HG03060 (cell line): Measurements from ENCODE around the gene NDUFAF7.
"Not testable (repeated sequence)": the region's sequence is repeated elsewhere in the genome, so short reads cannot be mapped to it uniquely, and the experiment has no call there.

Experiments used
- ATAC-seq: cut with Tn5 transposase; IDR thresholded peaks from one replicate; pipeline ENCODE4 v1.9.1; 2021; ENCODE audit warnings: low read depth, moderate number of reproducible peaks; ENCODE audit not compliant: unreplicated experiment

Gene NDUFAF7

GRCh38 chr2:37211212-37211611 is 20.2 kb upstream of the NDUFAF7 start:
- no peak for ATAC-seq

DNA sequence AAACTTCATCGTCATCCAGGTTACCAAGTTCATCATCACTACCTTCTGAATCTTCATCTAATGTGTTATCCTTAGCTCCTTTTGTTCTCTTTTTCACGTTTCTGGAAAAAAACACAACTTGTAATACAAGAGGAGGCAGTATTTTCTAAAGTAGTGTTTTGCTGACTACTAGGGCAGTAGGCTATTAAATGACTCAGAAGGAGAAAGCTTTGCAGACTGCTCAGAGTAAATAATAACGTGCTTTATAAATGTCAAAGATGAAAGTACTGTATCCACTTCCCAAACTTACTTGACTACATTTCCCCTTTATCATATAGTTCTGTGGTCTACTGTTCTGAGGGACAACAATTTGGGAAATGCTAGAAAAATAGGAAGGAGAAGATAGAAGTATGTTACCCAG is 19.5 kb upstream of the NDUFAF7 start:
- no peak for ATAC-seq

- ATAC-seq = no peak
Measured at GRCh38 chr2:37215250-37215649, 16.2 kb upstream of the NDUFAF7 start.

- no peak for ATAC-seq
Measured at GRCh38 chr2:37219046-37219445, 12.4 kb upstream of the NDUFAF7 start.

DNA sequence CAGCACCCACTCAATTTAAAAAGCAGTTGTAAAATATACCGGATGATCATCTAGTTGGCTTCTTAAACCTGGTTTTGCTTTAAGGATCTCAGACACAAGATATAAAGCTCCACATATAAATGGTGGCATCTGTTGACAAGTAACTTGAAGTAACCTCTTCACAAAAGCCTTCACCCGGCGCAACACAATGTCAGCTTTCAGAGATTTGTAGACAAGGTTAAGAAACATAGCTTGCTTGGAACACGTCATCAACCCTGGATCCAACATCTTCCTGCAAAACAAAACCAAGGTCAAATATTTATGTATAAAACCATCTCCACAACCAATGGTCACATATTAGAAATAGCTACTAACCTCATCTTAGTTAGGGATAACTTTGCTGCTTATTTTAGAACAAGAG is 8.3 kb upstream of the NDUFAF7 start:
- ATAC-seq = no peak

DNA sequence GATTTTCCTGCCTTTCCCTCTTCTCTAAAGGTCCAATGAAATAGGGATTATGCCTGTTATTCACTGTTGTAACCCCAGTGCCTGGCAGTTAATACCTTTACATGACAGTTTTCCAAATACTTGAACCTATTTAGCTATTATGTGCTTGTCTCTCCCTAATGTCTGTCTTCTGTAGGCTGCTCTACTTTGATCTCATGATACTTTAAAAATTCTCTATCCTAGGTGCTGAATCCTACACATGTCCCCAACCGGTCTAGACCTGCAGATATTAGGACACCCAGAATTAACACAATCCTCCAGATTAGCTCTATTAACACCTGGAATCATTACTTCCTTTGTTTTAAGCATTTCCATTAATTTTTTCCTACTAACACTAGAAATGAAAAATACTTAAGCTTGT is 7.4 kb upstream of the NDUFAF7 start:
- ATAC-seq = no peak

GRCh38 chr2:37225129-37225528 is 6.3 kb upstream of the NDUFAF7 start:
- ATAC-seq = not testable (repeated sequence)

DNA sequence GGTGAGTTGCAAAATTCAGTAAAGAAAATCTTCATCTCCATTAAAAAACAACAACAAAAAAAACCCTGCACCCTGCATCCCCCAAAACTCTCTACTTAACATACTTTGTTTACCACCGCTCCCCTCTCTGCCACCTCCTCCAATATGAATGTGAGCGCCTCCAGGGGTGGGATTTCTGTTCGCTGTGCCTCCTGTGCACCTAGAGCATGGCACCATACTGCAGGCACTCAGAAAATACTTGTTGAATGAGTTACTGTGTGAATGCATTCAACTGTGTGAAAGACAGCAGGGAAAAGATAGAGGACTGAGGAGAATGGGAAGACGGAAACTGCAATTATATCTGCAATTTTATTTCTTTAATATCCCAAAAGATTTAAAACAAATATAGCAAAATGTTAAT is 4.6 kb upstream of the NDUFAF7 start:
- no peak for ATAC-seq

GRCh38 chr2:37228788-37229187 is 2.7 kb upstream of the NDUFAF7 start:
- no peak for ATAC-seq

DNA sequence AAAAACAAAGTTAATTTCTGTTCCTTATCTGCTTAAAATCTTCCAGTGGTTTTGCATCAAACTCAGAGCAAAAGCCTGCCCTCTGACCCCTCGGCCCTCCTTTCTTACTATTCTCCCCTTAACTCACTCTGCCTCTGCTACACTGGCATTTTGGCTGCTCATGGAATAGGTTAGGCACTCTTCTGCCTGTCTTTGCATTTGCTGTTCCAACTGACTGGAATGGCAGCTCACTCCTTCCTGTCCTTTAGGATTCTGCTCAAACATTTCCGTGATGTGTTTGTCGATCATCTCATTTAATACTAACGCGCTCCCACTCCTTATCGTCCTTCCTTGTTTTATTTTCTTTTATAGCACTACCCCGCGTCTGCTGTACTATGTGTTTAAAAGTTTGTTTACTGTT is 877 bp upstream of the NDUFAF7 start:
- ATAC-seq = no peak

GRCh38 chr2:37232131-37232933 is 874 bp downstream of the NDUFAF7 start:
- ATAC-seq = no peak

DNA sequence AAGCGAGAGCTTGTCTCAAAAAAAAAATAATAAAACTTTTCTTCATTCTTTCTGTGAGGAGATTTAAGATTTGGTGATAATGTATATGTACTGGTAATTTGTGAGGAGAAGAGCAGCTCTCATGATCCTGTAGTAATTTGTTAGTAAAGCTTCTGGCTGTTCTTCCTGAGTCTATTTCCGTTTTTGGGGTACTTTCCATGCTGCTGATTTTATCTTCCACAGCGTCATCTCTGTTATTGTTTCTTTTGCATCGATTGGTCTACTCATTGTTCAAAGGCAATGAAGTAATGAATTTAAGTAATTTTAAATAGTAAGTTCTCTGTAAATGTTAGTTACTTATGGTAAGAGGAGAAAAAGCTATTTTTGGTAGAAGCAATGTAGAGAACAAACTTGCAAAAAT is 12.0 kb downstream of the NDUFAF7 start:
- no peak for ATAC-seq

DNA sequence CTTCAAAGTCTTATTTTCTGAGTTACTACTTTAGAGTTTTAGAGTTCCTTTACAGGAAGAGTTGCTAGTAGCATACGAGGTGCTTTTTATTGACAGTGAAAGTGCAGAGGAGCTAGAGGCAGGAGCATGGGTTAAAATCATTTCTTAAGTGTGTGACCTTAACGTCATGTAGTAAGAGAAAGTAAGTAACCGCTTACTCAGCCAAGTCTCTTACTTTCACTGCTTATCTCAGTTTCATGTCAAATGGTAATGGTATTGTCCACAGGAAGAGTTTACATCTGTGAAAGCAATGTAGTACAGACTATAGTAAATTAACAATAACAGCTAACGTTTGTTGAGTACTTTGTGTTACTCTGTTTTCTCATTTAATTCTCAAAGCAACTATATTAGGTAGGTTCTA is 12.6 kb downstream of the NDUFAF7 start:
- no peak for ATAC-seq

- ATAC-seq = no peak
Measured at GRCh38 chr2:37244755-37245154, 13.3 kb downstream of the NDUFAF7 start.

- ATAC-seq = no peak
Measured at GRCh38 chr2:37246205-37246604, 14.7 kb downstream of the NDUFAF7 start.

DNA sequence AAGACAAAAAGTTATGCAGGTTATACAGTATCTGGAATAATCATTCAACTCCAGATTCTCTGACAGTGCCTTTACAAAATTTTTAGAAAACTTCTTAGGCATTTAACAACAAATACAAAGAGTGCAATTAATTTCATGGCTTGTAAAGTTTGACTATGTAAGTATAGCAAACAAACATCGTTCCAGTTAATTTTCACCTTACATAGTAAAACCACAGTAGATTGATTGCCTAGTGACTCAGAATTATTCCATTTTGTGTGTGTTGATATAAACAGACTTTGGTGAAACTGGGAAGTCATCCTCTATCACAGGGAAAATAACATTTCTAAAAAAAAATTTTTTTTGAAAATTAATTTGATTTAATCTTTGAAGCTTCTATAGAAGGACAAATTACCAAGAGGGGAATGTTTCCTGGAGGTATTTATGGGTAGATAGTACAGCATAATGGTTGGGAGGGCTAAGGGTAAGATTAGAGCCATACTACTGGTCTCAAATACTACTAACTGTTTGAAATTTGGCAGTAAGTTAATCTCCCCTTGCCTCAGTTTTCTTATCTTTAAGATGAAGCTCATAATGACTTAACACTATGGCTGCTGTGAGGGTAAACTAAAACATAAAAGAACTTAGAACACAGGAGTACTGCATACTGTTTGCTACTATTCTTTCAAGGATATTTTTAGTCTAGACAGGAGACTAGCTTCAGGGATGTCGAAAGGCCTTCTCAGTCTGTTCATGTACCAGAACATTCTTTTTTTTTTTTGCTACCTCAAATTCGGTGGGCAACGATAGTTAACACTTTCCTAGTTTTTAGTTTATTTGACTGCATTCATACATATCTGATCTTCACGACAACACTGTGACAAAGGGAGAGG is 19.6 kb downstream of the NDUFAF7 start:
- no peak for ATAC-seq

- ATAC-seq = no peak
Measured at GRCh38 chr2:37262522-37262921, 31.1 kb downstream of the NDUFAF7 start.

GRCh38 chr2:37263839-37264238 is 32.4 kb downstream of the NDUFAF7 start:
- no peak for ATAC-seq

DNA sequence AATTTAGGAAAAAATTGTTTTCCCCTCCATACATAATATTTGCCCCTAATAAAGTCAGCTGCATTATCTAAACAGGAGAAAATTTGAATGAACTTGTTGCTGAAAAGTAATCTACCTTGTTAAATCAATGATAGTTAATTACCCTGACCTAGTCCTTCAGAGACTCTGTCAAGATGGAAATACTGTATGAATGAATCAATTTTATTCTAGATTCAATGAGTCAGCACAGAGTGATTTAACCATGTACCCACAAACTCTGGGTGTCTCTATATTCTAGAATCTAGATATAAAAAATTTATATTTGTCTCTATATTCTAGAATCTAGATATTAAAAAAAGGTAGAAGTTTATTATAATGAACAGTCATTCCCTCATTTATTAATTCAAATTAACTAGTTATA is 36.2 kb downstream of the NDUFAF7 start:
- no peak for ATAC-seq

- ATAC-seq = no peak
Measured at GRCh38 chr2:37268111-37268510, 36.7 kb downstream of the NDUFAF7 start.

DNA sequence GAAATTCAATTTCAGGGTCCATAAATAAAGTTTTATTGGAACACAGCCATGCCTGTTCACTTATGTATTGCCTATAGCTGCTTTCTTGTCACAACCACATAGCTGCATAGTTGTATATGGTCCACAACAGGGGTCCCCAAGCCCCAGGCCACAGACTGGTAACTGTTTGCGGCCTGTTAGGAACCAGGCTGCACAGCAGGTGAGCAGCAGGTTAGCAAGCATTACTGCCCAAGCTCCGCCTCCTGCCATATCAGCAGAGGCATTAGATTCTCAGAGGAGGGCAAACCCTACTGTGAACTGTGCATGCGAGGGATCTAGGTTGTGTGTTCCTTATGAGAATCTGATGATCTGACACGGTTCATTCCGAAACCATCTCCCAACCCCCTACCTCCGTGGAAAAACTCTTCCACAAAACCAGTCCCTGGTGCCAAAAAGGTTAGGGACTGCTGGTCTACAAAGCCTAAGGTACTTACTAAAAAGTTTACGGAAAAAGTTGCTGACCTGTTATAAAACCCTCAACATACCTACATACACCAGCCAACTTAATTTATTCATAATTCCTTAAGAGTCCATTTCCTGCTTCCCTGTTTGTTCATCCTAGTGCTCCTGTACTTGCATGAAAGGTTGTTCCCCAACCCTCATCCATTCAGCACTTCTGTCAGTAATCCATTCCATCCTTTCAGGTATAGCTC is 40.1 kb downstream of the NDUFAF7 start:
- no peak for ATAC-seq
